Measurements from ENCODE around the gene PYHIN1. TPM values are rescaled to one million over a fixed set of nuclear protein-coding genes. Genes with fewer than 3 reads are reported as not detected.

PYHIN1 gene
- total and polyA plus RNA-seq, 4 donors: 0.43 to 2.4 (median 0.94) TPM

- TF ChIP-seq CTCF (IDR thresholded peaks at IDR 0.05; ENCODE audit: control extremely low read depth, extremely low read depth): no peak
- no peak for ATAC-seq (ENCODE audit: insufficient read depth, low FRiP score)
- H3K27me3 ChIP-seq (ENCODE audit: control insufficient read depth in 3 of 3, insufficient read depth in 3 of 3, low read length in 2 of 3): no peaks in the 10 kb centered on the region
These were observed 11.1 kb downstream of the PYHIN1 start for GRCh38 chr1:158942490-158942889.

GRCh38 chr1:158943059-158943458, 11.7 kb downstream of the PYHIN1 start:
- ATAC-seq (ENCODE audit: insufficient read depth, low FRiP score) (no peak), DNase-seq (no peak)
- Histone ChIP-seq H3K4me1 (ENCODE audit: control insufficient read depth in 5 of 5, insufficient read depth in 5 of 5, low read length in 5 of 5) (no peaks in the 10 kb centered on the region), H3K9me3 (ENCODE audit: control insufficient read depth in 4 of 4, insufficient read depth in 3 of 4, low read length in 3 of 4) (no peaks in the 10 kb centered on the region), H3K27me3 (ENCODE audit: control insufficient read depth in 3 of 3, insufficient read depth in 3 of 3, low read length in 2 of 3) (no peaks in the 10 kb centered on the region), H3K27ac (ENCODE audit: low read depth in 1 of 2, low read length in 1 of 2) (no peak overlapping the region), H3K36me3 (ENCODE audit: control insufficient read depth in 4 of 4, insufficient read depth in 4 of 4, low read length in 4 of 4) (no peaks in the 10 kb centered on the region), H3K4me3 (no peak overlapping the region), H3K9ac (ENCODE audit: insufficient read depth in 1 of 2, low read length in 2 of 2) (no peak overlapping the region)
- WGBS, 2 donors: 75 to 86% methylated on average over 1 of the region's 1 CpG
- TF ChIP-seq CTCF (IDR thresholded peaks at IDR 0.05; ENCODE audit: control extremely low read depth, extremely low read depth): no peak

More at GRCh38 chr1:158942490-158942889, 11.1 kb downstream of the PYHIN1 start:
- H3K36me3 ChIP-seq (ENCODE audit: control insufficient read depth in 4 of 4, insufficient read depth in 4 of 4, low read length in 4 of 4): no peaks in the 10 kb centered on the region
- no peaks in the 10 kb centered on the region for H3K4me1 ChIP-seq (ENCODE audit: control insufficient read depth in 5 of 5, insufficient read depth in 5 of 5, low read length in 5 of 5)
- 81 to 92% methylated on average over 2 of the region's 2 CpGs for WGBS, 2 donors
- no peak overlapping the region for H3K9ac ChIP-seq (ENCODE audit: insufficient read depth in 1 of 2, low read length in 2 of 2)
- no peak for DNase-seq
- H3K4me3 ChIP-seq: no peak overlapping the region
- H3K27ac ChIP-seq (ENCODE audit: low read depth in 1 of 2, low read length in 1 of 2): no peak overlapping the region
- no peaks in the 10 kb centered on the region for H3K9me3 ChIP-seq (ENCODE audit: control insufficient read depth in 4 of 4, insufficient read depth in 3 of 4, low read length in 3 of 4)

- Histone ChIP-seq H3K9me3 (ENCODE audit: control insufficient read depth in 4 of 4, insufficient read depth in 3 of 4, low read length in 3 of 4) (peaks cover 0 to 2% (median 0%) of the 10 kb centered on the region in 4 donors), H3K27me3 (ENCODE audit: control insufficient read depth in 3 of 3, insufficient read depth in 3 of 3, low read length in 2 of 3) (no peaks in the 10 kb centered on the region), H3K27ac (ENCODE audit: low read depth in 1 of 2, low read length in 1 of 2) (no peak overlapping the region), H3K36me3 (ENCODE audit: control insufficient read depth in 4 of 4, insufficient read depth in 4 of 4, low read length in 4 of 4) (no peaks in the 10 kb centered on the region), H3K9ac (ENCODE audit: insufficient read depth in 1 of 2, low read length in 2 of 2) (no peak overlapping the region), H3K4me3 (no peak overlapping the region), H3K4me1 (ENCODE audit: control insufficient read depth in 5 of 5, insufficient read depth in 5 of 5, low read length in 5 of 5) (no peaks in the 10 kb centered on the region)
- DNase-seq: no peak
- 76 to 82% methylated on average over 2 of the region's 2 CpGs for WGBS, 2 donors
- TF ChIP-seq CTCF (IDR thresholded peaks at IDR 0.05; ENCODE audit: control extremely low read depth, extremely low read depth): no peak
- no peak for ATAC-seq (ENCODE audit: insufficient read depth, low FRiP score)
These were observed 13.7 kb downstream of the PYHIN1 start for GRCh38 chr1:158945061-158945460.

GRCh38 chr1:158946785-158947184, 15.4 kb downstream of the PYHIN1 start:
- Histone ChIP-seq H3K27ac (ENCODE audit: low read depth in 1 of 2, low read length in 1 of 2) (no peak overlapping the region), H3K27me3 (ENCODE audit: control insufficient read depth in 3 of 3, insufficient read depth in 3 of 3, low read length in 2 of 3) (no peaks in the 10 kb centered on the region), H3K4me1 (ENCODE audit: control insufficient read depth in 5 of 5, insufficient read depth in 5 of 5, low read length in 5 of 5) (no peaks in the 10 kb centered on the region), H3K36me3 (ENCODE audit: control insufficient read depth in 4 of 4, insufficient read depth in 4 of 4, low read length in 4 of 4) (no peaks in the 10 kb centered on the region), H3K9ac (ENCODE audit: insufficient read depth in 1 of 2, low read length in 2 of 2) (no peak overlapping the region), H3K9me3 (ENCODE audit: control insufficient read depth in 4 of 4, insufficient read depth in 3 of 4, low read length in 3 of 4) (peaks cover 0 to 2% (median 0%) of the 10 kb centered on the region in 4 donors), H3K4me3 (no peak overlapping the region)
- no peak for ATAC-seq (ENCODE audit: insufficient read depth, low FRiP score)
- TF ChIP-seq CTCF (IDR thresholded peaks at IDR 0.05; ENCODE audit: control extremely low read depth, extremely low read depth): no peak
- DNase-seq: no peak

All from lung (tissue), 12 donors.